ENCODE measurements around the gene RERE.

RERE gene

DNA sequence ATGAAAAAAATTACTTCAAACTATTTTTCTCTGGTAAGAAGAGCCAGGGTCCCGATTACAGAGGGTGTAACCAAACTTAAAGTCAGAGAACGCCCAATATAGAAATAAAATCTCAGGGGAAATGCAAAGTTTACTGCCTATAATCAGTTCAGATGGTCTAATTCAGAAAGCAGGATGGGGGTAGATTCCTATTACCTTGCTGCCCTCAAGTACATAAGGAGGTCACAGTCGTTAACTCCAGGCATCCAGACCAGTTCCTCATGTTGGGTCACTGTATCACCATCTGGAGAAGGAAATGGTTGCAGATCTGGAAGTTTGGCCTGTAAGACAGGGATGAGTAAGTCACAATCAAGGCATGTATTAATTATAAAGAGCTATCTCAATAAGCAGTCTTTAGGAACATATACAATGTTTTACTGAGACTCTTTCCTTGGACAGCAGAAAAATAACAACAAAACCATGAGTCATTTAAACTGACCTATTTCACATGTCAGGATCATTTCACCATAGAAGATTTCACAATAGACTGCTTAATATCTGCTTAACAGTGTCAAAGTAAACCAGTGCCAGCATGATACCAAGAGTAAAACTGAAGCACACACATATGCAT is 320.1 kb downstream of the RERE start:
- DNase-seq, result no peak

DNA sequence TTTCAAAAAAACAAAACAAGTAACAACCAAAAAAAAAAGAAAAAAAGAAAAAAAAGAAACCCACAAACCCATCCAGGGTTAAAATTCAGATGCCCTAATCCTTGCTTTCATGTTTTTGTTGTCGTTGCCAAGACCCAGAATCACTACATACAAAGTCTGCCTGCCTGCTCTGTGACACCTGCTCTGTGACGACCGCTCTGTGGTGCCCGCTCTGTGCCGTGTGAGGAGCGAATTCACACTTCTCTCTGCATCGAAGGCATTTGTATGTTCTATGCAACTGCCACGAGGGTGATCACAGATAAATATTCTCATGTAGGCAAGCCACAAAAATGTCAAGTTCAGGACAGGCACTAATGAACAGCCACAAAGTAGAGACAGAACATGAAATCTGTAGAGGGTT is 321.0 kb downstream of the RERE start:
- no peak for DNase-seq

DNA sequence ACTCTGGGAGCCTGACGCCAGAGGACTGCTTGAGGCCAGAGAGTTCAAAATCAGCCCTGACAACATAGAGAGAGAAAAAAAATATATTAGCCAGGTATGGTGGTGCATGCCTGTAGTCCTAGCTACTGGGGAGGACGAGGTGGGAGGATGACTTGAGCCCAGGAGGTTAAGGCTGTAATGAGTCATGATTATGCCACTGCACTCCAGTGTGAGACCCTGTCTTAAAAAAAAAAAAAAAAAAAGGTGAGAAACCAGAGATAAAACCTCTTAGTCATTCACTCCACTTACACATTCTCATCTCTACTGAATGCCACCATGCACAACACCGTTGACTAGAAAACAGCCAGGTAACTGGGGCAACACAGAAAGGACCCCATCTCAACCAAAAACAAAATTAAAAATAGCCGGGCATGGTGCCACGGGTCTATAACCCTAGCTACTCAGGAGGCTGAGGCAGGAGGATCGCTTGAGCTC is 321.5 kb downstream of the RERE start:
- DNase-seq, result no peak

DNA sequence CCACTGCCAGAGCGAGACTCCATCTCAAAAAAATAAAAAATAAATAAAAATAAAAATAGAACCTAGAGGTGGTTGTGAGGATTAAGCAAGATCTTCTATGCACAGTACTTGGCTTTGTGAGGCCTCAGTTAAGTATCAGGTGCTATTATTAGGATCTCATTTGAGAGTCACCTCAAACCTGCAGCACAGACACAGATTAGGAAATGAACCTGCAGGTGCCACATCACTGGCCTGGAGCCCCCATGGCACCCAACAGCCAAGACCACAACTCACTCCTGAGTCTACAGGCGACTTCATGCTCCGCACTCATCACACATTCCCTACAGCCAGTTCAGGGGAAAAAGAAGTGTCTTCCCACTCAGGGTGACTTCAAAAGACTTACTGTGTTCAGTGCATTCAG is 322.8 kb downstream of the RERE start:
- DNase-seq, result no peak

DNA sequence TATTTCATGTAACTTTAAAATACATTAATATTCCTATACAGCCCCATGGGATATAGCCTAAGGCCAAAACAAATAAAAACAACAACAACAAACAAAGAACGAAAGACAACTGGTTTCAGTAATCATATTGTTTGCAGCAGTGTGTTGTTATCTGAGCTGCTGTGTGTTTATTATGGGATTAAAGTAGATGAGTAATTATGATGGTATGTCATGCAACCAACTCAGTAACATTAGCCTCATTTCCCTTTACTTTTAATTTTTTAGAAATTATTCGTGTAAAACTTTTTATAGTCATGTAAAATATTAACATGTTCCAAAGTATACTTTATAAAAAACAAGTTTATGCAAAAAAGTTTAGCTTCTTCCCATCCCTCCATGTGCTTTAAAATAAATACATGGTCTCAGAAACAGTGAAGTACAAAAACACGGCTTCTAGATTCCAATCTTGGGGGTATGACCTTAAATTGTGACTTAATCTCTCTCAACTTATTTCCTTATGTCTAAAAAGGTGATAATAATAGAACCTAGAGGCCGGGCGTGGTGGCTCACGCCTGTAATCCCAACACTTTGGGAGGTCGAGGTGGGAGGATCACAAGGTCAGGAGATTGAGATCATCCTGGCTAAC is 323.4 kb downstream of the RERE start:
- no peak for DNase-seq

DNA sequence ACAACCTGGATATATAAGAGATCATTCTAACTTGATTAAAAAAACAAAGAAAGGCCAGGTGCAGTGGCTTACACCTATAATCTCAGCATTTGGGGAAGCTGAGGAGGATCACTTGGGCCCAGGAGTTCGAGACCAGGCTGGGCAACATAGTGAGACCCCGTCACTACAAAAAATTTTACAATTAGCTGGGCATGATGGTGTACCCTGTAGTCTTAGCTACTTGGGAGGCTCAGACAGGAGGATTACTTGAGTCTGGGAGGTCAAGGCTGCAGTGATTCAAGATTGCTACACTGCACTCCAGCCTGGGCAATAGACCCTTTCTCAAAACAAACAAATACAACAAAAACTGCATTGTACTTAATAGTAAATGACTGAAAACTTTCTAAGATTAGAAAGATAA is 330.2 kb downstream of the RERE start:
- no peak for DNase-seq

DNA sequence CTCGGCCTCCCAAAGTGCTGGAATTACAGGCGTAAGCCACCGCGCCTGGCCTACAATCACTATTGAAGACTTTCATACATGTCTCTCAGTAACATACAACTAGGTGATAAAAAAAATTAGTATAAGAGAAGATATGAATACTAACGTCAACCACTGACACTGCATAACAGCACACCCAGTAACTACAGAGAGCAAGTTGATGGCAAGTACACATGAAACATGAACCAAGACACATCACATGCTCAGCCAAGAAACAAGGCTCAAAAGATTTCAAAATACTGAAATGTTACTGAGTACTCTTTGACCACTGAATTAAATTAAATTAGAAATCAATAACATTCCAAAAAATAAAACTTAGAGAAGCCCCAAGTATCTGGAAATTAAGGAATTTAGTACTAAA is 331.4 kb downstream of the RERE start:
- DNase-seq, result no peak

DNA sequence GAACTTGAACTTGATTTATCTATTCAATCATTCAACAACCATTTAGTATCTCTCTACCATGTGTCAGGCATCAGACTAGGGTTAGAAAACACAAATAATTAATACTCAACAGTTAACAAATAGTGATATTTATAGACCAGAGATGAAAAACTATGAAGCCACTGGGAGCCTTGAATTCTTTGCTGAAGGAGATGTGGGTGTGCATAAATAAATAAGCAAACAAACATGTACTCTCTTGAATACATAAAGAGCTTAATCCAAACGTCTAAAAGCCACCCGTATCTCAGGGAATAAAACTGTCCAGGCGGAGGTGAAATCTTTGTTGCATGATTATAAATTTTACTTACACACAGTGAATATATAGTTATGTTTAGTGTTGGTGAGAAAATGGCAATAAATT is 333.9 kb downstream of the RERE start:
- DNase-seq, result no peak

DNA sequence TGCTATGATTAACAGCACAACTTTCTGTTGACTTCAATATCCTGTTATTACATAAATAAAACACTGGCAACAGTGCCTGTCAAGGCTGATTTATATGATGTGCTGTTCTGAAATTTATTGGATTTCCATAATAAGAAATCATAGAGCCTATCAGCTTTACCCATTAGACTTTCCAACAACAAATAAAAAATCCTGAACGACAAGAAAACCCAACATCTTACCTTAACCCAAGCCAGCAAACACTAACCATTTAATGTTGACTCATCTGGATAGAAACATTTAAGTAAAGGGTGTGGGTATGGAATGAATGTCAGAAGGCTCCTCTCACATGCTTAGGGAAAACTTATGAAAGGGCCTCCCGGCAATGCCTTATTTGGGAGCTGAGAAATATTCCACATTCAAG is 334.5 kb downstream of the RERE start:
- no peak for DNase-seq

DNA sequence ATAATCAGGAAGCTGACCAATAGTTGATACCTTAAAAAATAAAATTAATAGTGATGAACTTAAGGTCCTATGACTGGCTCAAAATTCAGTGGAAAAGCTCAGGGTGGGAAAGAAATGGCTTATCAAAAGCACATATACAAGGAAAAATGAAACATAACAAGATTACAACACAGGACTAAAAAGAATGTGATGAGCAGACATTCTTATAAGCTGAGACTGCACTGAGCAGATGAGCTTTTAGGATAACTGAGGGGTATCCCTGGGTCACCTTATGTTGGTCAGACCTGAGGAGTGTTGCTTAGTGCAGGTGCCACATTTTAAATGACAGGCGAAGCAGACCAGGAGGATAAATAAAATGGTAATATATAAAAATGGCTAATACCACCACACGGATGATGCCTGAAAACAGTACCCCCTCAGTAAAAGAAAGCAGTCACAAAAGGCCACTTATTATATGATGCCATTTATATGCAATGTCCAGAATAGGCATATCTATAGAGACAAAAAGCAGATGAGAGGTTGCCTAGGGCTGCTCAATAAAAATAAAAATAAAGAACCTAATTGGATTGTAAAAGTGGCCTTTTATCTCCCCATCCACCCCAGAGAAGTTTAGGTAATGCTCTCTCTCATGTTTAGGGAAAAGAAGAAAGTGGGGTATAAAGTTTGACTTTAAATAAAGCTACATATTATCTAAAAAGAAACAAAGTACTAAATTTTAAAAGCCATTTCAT is 335.6 kb downstream of the RERE start:
- no peak for DNase-seq

DNA sequence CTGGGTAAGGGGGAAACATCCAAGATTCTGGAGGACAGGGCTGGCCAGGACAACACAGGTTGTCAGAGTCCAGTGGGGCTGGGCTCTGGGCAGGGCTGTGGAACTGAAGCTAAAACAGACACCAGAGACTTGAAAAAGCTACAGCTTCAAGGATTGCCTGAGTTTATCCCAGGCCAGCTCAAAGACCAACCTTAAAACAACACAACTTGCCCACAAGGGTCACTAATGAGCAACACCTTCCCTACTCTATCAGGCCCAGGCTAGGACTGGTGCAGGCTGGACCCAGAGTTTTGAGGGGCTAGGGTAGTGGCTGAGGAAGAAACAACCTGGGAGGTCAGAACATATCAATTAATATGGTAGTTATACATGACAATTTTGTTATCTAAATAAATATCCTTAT is 338.9 kb downstream of the RERE start:
- no peak for DNase-seq

DNA sequence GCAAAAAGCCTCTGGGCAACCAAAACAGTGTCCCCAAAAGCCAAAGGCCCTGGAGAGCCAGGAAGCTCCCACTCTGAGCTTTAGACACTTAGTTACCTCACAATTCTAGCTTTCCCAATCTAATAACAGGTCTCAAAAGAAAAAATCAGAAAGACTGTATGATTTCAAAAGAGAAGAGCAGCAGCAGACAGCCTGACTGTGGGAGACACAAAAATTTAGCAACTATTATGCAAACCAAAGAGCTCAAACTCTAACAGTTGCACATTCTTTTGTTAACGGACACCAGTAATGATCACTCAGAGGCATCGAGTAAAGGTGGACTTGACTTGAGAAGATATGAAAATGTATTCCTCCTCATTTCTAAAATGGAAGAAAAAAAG is 339.5 kb downstream of the RERE start:
- no peak for DNase-seq

DNA sequence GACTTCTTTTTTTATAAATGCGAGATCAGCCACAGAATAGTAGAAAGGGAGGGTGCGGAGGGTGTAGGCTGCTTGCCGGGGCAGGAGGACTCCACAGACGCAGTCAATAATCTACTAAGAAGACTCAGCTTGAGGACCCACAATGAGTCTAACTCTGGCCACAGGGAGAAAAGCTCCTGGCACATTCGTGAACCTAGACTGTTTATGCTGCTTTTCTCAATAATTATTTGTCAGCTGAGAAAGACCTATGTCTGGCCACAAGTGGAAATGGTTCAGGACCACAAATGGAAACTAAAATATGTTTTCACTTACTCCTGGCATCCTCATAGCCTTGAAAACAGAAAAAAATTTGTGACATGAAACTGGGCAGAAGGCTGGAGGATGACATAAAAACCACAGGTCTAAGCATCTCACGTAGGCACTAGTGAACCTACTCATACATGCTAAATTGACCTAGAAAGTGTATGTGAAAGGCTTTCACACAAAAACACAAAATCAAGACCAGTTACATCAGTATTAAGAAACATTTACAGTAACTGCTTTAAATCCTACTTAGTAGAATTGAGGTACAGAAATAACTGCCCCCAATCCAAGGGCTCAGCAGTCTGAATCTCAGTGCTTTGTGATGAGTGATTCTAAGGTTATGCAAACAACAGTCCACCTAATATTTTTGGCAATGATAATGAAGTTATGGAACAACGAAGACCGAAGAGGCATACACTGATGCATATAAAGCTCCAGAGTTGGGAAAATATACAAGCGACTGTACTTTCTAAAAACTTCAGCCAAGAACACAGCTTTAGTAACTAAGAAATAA is 340.1 kb downstream of the RERE start:
- peak; percentile 15 for DNase-seq

DNA sequence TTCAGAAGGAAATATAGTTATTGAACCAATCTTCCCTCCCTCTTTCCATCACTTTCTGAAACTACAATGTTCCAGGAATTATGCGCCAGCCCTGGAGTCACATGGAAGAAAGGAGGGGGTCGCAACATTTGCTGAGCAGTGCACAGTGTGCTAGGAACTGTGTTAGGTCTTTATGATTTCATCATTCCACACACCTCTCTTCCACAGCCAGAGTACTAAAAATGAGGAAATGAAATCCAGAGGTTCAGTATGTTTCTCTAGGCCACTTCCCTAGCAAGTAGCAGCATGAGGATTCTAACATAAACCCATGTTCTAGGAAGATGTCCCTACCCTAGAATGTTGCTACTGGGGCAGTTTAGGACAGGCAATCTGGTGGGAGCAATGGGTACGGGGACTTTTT is 341.4 kb downstream of the RERE start:
- DNase-seq, result no peak

DNA sequence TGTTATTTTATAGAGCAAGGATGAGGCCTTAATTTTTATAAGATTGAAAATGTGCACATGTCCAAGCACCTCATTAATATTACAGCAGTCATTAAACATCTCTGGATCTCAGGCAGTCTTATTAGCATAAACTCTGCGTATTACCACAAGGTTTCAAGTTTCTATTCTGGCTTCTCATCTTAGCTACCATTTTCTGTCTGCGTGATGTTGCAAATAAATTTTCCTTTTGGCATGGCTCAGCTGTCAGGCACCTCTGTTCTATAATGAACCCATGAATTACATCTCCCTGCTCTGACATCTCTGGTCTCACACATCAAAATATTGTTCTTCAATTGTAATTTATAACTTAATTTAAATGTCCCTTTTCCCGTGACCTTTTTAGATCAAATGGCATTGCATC is 343.1 kb downstream of the RERE start:
- DNase-seq, result no peak

DNA sequence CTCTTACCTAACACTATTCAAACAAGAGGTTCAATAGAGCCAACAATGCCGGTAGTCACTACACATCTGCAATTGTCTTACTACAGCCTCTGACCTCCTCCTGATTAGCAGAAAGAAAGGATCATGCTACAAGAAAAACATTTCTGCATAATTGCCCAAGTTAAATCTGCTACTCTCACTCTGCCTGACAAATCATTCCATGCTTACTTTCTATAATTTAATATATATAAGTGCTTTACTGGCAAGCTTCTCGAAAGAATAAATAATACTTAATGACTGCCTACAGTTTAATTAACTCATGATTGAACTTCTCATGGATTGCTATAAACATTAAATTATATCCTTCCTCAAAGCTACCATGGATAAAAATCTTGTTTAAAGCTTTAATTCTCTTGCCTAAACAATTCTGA is 343.5 kb downstream of the RERE start:
- DNase-seq, result no peak

DNA sequence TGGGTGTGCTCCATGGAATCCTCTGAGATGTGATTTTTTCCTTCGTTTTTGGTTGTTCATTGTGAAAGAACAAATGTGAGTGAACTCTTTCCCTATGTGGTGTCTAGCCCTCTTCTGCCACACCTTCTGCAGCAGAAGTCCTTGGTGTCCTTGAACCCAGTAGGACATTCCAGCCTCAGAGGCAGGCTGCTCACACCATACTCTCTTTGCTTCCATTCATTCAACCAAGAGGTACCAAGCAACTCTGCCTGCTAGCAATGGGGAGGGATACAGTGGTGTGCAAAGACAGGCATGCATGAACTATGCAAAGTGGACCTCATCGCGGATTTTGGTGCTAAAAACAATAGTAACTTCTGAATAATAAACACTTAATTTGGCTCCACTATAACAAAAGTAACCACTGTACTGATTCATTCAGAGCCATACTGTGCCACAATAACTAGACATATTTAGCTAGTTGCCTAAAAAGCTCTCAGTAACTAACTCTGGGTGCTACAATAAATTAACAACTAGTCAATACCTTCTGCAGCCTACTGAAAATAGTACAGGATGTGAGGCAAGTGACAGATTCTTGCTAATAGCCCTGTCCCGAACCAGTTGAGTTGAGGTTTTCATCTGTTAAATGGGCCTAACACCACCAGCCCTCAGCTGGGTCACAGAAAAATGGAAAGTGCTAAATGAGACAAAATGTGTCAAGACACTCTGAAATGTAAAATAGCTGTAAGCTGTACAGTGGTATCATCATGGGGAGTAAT is 344.1 kb downstream of the RERE start:
- no peak for DNase-seq

DNA sequence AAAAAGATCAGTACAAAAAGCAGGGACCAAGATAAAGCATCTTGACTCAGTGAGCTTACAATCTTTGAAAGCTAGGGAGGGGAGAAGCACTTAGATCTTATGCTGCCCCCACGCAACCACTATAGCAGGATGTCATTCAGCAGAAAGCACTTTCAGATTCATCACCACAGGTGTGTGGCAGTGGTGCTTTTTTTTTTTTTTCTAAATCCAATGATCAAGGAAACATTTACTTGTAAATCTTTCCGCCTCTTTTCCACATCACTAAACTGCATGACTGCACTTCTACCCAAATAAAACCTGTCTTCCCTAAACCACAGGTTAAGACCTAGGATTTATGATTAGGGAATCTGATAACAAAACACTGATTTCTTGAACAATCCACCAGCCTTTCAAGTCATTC is 344.8 kb downstream of the RERE start:
- no peak for DNase-seq

DNA sequence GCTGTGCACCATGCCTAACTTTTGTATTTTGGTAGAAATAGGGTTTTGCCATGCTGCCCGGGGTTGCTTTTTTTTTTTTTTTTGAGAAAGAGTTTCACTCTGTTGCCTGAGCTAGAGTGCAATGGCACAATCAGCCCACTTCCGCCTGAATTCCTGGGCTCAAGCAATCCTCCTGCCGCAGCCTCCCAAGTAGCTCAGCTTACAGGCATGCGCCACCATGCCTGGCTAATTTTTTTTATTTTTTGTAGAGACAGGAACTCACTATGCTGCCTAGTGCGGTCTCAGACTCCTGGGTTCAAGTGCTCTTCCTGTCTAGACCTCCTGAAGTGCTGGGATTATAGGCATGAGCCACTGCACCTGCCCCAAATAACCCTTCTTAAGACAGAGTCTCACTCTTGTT is 346.0 kb downstream of the RERE start:
- no peak for DNase-seq

DNA sequence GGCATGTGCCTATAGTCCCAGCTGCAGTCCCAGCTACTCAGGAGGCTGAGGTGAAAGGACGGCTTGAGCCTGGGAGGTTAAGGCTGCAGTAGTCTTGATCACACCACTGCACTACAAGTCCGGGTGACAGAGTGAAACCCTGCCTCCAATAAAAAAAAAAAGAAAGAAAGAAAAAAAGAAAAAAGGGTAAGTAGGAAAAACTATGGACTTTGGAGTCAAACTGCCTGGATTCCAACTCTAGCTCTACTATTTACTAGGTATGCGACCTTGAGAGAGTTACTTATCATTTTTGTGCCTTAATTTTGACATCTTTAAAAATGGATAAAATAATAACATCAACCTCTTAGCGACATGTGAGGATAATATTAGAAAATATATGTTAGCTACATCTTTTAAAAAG is 348.7 kb downstream of the RERE start:
- DNase-seq, result no peak

DNA sequence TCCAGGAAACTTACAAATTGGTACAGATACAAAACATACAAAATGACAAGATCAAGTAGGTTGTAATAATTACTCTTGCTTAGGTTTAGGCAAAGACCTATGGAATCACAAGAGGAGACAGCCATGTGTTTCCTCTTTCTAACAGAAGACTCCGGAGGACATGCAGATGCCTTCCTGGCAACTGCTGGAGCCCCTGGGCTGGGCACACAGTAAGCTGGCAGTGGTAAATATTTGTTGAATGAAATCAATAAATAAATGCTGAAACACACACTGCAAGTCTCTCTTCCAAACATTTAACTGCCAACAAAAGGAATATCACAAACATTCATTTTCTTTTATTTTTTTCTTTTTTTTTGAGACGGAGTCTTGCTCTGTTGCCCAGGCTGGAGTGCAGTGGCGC is 350.1 kb downstream of the RERE start:
- DNase-seq, result no peak

DNA sequence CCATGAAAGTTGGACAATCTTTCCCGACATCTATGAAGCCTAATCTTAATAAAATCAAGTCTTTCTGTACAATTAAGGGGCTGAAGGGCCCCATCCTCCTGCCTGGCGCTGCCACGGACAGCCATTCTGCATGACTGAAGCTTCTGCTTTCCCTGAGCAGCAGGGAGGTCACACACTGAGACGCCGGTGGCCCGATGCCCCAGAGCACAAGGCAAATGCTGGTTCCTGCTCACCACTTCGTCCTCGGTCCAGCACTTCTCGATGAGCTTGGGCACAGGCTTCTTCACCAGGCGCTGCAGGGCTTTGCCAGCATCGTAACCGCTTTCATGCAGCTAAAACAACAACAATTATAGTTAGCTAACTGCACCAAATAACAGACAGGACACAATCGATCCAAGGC is 351.7 kb downstream of the RERE start:
- DNase-seq, result no peak

DNA sequence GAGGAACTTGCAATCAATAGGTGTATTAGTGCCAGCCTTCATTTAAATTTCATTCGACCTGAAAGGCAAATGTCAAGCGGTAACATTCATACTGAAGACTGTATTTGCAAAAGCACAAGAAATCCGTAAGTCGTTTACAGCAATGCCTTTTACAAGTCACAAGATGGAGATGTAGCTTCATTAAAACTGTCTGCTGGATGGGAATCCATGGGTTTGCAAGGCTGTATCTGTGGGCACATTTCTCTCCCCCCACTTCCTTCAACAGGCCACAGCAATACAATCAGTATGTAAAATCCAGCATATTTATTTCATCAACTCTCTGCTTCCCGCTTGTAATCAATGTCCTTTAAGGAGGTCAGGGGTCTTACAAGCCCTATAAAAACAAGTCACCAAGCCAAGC is 352.4 kb downstream of the RERE start:
- no peak for DNase-seq

All from DMS79 treated with DMSO at 0.1 percent for 48 hours (cell line).